ENCODE data around the gene ECHS1. TPM values are rescaled to one million over a fixed set of nuclear protein-coding genes. Genes with fewer than 3 reads are reported as not detected.

ECHS1 gene
- total and polyA plus RNA-seq, 9 of the 15 experiments (the other 6 are each of a cell fraction or from before 2014, with no cell fraction given): 16.6 to 100 (median 68.1) TPM

DNA sequence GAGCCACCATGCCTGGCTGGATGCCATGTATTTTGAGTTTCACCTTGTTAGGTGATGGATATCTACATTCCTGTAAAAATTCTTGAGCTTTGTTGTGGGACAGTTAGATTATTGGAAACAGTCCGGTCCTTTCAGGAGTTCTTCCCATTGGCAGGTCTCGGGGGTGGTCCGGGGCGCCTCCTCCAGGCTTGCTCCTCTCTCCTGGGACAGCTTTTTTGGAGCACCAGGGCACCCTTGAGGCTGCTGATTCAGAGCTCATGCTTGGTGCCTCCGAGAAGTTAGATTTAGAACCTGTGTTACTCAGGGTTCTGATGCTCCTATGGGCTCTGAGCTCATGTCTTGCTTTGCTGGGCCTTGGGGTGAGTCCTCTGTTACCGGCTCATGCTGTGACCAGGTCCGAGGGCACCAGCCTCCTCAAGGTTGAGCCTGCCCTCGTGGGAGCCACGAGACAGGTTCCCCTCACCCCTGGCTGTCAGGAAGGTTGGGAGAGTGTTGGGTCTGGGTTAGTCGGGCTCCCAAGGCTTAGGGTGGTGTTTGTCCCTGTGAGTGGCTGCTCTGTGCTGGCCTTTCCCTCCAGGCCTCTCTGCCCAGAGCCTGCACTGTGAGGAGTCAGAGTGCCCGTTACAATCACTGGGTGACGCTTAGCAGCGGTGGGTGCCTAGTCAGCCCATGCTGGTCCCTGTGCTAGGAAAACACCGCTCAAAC is 45.3 kb upstream of the ECHS1 start:
- in situ Hi-C loops (cut with MboI) (no loop called here), intact Hi-C loops (cut with micrococcal nuclease) (no loop called here)
- 88% methylated on average over 4 of the region's 14 CpGs for WGBS (ENCODE audit: insufficient coverage, low coverage, missing lambda C conversion rate)
- no peaks in the 10 kb centered on the region for H3K36me3 ChIP-seq (ENCODE audit: control insufficient read depth, insufficient read depth, low read length)
- no peaks in the 10 kb centered on the region for H3K9me1 ChIP-seq (ENCODE audit: control insufficient read depth, insufficient read depth, low read length)
- ATAC-seq (no peak), FAIRE-seq (no peak), DNase-seq (ENCODE audit: extremely low read depth in 1 of 4, low spot score in 3 of 4) (no peak)
- no peaks in the 10 kb centered on the region for H3K27me3 ChIP-seq (ENCODE audit: control insufficient read depth in 2 of 2, insufficient read depth in 2 of 2, low read length in 2 of 2)
- H2AFZ ChIP-seq (ENCODE audit: low read depth, low read length): no peak overlapping the region
- POLR2A ChIA-PET: no interaction called here
- BruUV-seq (replicated peaks): no TSS peak
- H4K20me1 ChIP-seq (replicated peaks; ENCODE audit: control insufficient read depth, insufficient read depth, low read length): no peaks in the 10 kb centered on the region
- H3K27ac ChIP-seq (ENCODE audit: extremely low read depth, low read depth, low read length): no peak overlapping the region
- H3K79me2 ChIP-seq (ENCODE audit: control insufficient read depth, insufficient read depth, low read length): no peaks in the 10 kb centered on the region
- TF ChIP-seq JUNB (CRISPR knock-in tag; conservative IDR thresholded peaks at IDR 0.05) (no peak), ZNF740 (CRISPR knock-in tag; IDR thresholded peaks at IDR 0.05) (no peak), ZNF740 (tag; IDR thresholded peaks at IDR 0.05) (no peak), HIVEP1 (CRISPR knock-in tag; IDR thresholded peaks at IDR 0.05) (no peak), RCOR1 (IDR thresholded peaks at IDR 0.05; ENCODE audit: borderline replicate concordance in 1 of 2, low read depth in 2 of 2, low read length in 2 of 2) (no peak)
- TF ChIP-seq, protein P1, sequence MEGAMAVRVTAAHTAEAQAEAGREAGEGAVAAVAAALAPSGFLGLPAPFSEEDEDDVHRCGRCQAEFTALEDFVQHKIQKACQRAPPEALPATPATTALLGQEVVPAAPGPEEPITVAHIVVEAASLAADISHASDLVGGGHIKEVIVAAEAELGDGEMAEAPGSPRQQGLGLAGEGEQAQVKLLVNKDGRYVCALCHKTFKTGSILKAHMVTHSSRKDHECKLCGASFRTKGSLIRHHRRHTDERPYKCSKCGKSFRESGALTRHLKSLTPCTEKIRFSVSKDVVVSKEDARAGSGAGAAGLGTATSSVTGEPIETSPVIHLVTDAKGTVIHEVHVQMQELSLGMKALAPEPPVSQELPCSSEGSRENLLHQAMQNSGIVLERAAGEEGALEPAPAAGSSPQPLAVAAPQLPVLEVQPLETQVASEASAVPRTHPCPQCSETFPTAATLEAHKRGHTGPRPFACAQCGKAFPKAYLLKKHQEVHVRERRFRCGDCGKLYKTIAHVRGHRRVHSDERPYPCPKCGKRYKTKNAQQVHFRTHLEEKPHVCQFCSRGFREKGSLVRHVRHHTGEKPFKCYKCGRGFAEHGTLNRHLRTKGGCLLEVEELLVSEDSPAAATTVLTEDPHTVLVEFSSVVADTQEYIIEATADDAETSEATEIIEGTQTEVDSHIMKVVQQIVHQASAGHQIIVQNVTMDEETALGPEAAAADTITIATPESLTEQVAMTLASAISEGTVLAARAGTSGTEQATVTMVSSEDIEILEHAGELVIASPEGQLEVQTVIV (CRISPR knock-in tag; IDR thresholded peaks at IDR 0.05; ENCODE audit: borderline replicate concordance): no peak
- no peak overlapping the region; a peak in 1 of 4 replicates for H3K9ac ChIP-seq (ENCODE audit: insufficient read depth in 1 of 2, low read depth in 2 of 2, low read length in 2 of 2)
- no peak overlapping the region for H3K4me2 ChIP-seq (ENCODE audit: insufficient read depth, low read length)
- no peaks in the 10 kb centered on the region for H3K9me3 ChIP-seq (replicated peaks; ENCODE audit: control insufficient read depth, insufficient read depth, low read depth, low read length)
- H3K4me3 ChIP-seq: no peak overlapping the region
- no peaks in the 10 kb centered on the region for H3K4me1 ChIP-seq (replicated peaks in 1 of 2; ENCODE audit: control insufficient read depth in 2 of 2, insufficient read depth in 2 of 2, low read length in 2 of 2)
- CTCF ChIA-PET (ENCODE audit: low intra/inter-chr PET ratio): no interaction called here
